ENCODE data around the gene ARMC3.

DNA sequence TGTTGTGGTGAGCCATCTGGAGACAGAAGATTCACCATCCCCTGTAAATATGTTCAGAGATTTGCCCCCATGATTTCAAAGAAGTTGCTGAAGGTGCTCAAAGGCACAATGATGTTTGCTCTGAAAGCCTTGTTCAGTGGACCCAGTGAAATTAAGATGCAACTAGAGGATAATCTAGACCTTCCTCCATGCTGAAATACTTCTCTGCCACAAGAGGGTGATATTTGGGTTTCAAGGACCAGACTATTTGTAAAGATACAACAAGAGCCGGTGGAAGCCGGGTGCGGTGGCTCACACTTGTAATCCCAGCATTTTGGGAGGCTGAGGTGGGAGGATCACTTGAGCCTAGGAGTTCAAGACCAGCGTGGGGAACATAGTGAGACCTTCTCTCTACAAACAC, 154.0 kb downstream of the ARMC3 start:
- TF ChIP-seq, protein P1, sequence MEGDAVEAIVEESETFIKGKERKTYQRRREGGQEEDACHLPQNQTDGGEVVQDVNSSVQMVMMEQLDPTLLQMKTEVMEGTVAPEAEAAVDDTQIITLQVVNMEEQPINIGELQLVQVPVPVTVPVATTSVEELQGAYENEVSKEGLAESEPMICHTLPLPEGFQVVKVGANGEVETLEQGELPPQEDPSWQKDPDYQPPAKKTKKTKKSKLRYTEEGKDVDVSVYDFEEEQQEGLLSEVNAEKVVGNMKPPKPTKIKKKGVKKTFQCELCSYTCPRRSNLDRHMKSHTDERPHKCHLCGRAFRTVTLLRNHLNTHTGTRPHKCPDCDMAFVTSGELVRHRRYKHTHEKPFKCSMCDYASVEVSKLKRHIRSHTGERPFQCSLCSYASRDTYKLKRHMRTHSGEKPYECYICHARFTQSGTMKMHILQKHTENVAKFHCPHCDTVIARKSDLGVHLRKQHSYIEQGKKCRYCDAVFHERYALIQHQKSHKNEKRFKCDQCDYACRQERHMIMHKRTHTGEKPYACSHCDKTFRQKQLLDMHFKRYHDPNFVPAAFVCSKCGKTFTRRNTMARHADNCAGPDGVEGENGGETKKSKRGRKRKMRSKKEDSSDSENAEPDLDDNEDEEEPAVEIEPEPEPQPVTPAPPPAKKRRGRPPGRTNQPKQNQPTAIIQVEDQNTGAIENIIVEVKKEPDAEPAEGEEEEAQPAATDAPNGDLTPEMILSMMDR (IDR thresholded peaks at IDR 0.05; ENCODE audit: low read depth, low read length, poor library complexity, severe bottlenecking): no peak
- TF ChIP-seq EZH2phosphoT487 (IDR thresholded peaks at IDR 0.05; ENCODE audit: borderline replicate concordance, low read length): no peak

Data from DOHH2 (cell line).